SK-N-SH (cell line): ENCODE measurements around the gene PAK1.

Experiments
- CTCF ChIP-seq: fragments of 200-600 bp; sonication (generic); IDR thresholded peaks from 2 replicates; pipeline ENCODE4 v1.6.1; 2017; ENCODE audit warnings: antibody characterized with exemption, mild to moderate bottlenecking, moderate library complexity
- EZH2phosphoT487 ChIP-seq: fragments of 200-600 bp; sonication (generic); IDR thresholded peaks from 2 replicates; pipeline ENCODE4 v1.6.1; 2017; ENCODE audit warnings: low read depth, mixed run types, mild to moderate bottlenecking, antibody characterized with exemption, moderate library complexity, borderline replicate concordance
- MEF2A ChIP-seq: IDR thresholded peaks from 2 replicates; pipeline ENCODE4 v1.4.0; 2012; ENCODE audit warnings: low read depth, borderline replicate concordance
- REST ChIP-seq: IDR thresholded peaks from 2 replicates; pipeline ENCODE4 v1.6.1; 2012; ENCODE audit warnings: mild to moderate bottlenecking, low read depth, low read length, moderate library complexity
- TAF1 ChIP-seq: IDR thresholded peaks from 2 replicates; pipeline ENCODE4 v1.6.1; 2012; ENCODE audit warnings: low read depth, mild to moderate bottlenecking, low read length, moderate library complexity, borderline replicate concordance
- USF1 ChIP-seq: IDR thresholded peaks from 2 replicates; pipeline ENCODE4 v1.4.0; 2012; ENCODE audit warnings: low read depth, borderline replicate concordance
- TF ChIP-seq, protein P1 (sequence below): IDR thresholded peaks from 2 replicates; pipeline ENCODE4 v1.4.0; 2012; ENCODE audit warnings: low read depth

- TF ChIP-seq CTCF (no peak), REST (no peak), EZH2phosphoT487 (no peak), MEF2A (no peak), TAF1 (no peak), USF1 (no peak)
- TF ChIP-seq, protein P1, sequence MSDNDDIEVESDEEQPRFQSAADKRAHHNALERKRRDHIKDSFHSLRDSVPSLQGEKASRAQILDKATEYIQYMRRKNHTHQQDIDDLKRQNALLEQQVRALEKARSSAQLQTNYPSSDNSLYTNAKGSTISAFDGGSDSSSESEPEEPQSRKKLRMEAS = no peak
Measured at GRCh38 chr11:77320351-77320750, 153.5 kb downstream of the PAK1 start.
